AML-193 (cell line): ENCODE data around the gene KSR2.
"Not testable (repeated sequence)": the region's sequence is repeated elsewhere in the genome, so short reads cannot be mapped to it uniquely, and the experiment has no call there.

Source experiments
- DNase-seq, 2 experiments: peaks; one replicate each; lab custom pipeline; 2025; lab: John Stamatoyannopoulos, UW

Gene KSR2

DNA sequence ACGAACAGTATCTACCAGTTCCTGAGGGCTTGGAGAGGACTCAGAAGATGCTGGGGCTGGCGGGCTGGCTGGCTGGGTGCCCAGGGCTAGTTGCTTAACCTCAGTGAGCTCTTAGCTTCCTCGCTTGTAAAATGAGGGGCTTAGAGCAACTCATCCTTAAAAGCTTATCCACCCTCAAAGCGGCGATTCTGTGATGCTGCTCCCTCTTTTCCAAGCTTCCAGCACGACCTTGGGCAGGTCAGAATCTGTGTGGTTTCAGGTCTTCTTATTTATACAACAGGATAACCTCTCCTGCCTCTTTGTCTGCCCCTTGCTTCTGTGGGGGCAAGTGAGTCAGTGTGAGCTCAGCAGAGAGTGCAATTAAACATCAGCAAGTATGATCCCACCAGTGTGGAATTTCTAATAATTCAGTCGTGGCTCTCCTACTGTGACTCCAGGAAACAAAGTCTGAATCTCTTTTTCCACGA, 281.8 kb downstream of the KSR2 start:
- DNase-seq: no peak

DNA sequence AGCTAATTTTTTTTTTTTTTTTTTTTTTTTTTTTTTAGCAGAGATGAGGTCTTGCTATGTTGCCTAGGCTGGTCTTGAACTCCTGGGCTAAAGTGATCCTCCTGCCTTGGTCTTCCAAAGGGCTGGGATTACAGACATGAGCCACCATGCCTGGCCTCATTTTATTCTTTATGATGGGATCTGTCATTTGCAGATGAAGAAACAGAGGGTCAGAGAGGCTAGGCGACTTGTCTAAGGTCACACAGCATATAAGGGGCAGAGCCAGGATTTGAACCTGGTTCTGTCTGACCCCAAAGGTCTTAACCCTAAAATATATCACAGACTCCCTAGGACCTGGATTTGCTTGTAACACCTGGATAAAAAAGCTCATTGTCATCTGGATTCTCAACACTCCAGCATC, 282.6 kb downstream of the KSR2 start:
- no peak for DNase-seq

- DNase-seq: no peak
Observed at GRCh38 chr12:117685110-117685926, 283.5 kb downstream of the KSR2 start.

- DNase-seq: no peak
Observed at GRCh38 chr12:117684471-117684870, 284.3 kb downstream of the KSR2 start.

GRCh38 chr12:117680312-117680711, 288.5 kb downstream of the KSR2 start:
- DNase-seq: no peak

DNA sequence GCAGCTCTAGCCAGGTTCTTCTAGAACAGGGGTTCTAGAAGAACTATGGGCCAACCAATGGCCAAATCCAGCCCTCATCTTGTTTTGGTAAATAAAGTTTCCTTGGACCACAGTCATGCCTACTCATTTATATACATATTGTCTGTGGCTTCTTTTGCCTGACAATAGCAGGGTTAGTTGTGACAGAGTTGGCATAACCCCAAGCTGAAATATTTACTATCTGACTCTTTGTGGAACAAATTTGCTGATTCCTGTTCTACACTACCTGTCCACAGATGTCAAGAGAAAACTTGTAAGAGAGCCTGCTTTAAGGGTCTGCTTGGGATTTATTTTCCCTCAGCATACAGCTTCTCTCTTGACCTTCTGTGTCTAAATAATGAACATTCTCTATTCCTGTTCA, 289.0 kb downstream of the KSR2 start:
- no peak for DNase-seq

- no peak for DNase-seq
Observed at GRCh38 chr12:117674763-117675162, 294.0 kb downstream of the KSR2 start.

- DNase-seq: no peak
Observed at GRCh38 chr12:117674313-117674712, 294.5 kb downstream of the KSR2 start.

GRCh38 chr12:117671734-117672133, 297.1 kb downstream of the KSR2 start:
- peak; percentile 2 to 6 for DNase-seq

DNA sequence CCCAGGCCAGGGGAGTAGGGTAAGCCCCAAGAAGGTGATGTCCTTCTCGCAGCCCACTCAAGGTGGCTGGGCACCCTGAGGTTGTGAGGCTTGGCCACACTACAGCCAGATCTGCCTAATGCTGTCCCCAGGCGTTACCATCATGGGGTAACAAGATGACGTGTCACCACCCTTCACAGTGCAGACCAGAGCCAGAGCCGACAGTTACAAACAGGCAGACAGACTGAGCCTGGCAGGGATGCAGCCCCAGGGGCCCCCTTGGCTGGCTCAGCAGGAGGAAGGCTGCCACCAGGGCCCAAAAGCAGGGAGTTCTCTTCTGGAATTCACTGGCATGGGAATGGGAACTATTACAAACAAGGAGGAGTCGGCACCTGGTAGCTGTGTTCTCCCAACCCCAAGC, 304.6 kb downstream of the KSR2 start:
- no peak for DNase-seq

DNA sequence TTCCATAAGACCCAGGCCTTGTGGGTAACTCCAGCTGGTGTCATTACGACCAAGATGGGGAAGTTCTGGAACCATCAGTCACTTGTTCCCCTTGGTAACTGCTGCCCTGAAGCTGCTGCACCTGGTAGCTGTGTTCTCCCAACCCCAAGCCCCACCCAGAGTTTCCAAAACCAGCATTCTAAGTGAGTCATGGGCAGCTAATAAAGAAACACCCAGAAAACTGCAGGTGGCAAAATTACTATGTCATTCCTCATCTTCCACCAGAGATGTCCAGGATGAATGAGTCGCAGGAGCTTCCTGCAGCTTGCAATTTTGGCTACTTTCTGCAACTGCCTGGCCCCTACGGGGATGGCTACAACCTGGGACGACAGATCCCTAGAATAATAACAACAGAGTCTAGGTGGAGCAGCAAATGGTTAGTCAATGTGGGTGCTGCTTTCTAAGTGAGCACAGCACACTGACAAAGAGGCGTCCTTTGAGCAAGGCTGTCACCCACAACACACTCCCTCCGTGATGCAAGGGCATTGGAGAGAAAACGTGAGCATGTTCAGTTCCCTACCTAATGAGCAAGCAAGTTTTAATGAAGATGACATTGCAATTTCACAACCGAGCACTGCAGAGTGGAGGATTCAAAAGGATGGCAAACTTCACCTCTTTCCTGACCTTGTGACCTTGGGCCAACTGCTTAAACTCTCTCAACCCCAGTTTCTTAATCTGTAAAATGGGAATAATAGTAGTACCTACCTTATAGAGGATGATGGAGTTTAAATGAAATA, 306.0 kb downstream of the KSR2 start:
- DNase-seq: no peak

- no peak for DNase-seq
Observed at GRCh38 chr12:117662220-117662619, 306.6 kb downstream of the KSR2 start.

DNA sequence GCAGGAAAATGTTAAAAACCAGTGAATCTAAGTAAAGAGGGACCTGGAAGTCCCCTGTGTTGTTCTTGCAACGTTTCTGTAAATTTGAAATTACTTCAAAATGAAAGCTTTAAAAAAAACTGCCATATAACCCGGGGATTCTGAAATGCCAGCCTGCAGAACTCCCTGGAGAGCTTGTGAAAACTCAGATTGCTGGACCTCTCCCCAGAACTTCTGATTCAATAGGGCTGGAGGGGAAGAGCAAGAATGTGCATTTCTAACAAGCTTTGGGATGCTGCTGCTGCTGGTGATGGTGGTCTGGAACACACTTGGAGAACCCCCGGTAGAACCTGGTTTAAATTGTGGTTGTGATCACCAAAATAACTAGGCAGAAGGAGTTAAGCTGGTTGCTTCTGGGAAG, 307.3 kb downstream of the KSR2 start:
- DNase-seq: no peak

- DNase-seq: no peak
Observed at GRCh38 chr12:117660896-117661295, 307.9 kb downstream of the KSR2 start.

- DNase-seq: no peak
Observed at GRCh38 chr12:117658226-117658625, 310.6 kb downstream of the KSR2 start.

DNA sequence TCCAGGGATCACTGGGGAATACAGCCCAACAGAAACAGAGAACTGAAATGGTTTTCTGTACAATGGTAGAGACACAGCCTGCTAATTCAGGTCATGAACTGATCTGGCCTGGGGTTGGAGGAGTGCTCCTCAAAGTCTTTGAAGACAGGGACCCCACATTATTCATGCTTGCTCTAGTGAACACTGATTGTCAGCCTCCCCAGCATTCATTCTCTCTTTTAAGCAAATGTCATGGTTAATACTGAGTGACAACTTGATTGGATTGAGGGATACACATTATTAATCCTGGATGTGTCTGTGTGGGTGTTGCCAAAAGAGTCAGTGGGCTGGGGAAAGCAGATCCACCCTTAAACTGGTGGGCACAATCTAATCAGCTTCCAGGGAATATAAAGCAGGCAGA, 319.0 kb downstream of the KSR2 start:
- no peak for DNase-seq

GRCh38 chr12:117646520-117646919, 322.3 kb downstream of the KSR2 start:
- no peak for DNase-seq

GRCh38 chr12:117645473-117645872, 323.3 kb downstream of the KSR2 start:
- DNase-seq: no peak

DNA sequence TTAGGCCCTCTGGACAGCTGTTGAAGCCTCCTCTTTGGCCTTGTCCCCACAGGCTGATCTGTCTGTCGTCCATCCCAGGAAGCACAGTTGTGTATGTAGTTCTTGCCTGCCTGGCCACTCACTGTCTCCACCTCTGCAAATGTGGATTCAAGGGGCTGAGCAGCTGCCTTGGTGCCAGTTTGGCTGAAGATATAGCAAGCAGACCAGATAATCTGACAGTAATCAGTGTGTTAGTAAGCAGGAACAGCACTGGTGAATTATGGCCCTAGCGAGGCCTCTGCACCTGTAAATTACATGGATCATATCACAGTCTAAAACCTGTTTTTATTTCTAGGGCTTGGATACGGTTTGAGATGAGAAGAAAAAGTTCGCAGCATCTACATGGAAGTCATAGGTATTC, 324.8 kb downstream of the KSR2 start:
- DNase-seq: no peak

DNA sequence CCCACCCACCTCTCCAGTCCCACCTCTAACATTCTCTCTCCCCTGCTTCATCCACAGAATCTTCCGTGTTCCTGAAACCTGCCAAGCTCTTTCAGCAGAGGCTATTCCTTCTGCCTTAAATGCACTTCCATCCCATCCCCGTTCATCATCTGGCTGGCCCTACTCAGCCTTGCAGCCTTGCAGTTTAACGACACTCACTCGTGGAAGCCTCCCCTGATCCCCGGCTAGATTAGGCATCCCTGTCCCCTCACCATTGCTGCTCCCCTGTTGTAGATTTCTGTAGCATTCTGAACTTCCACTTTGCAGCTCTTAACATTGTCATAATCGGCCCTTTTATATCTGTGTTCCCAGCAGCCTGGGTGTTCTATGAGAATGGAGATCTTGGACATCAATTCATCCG, 326.9 kb downstream of the KSR2 start:
- no peak for DNase-seq

DNA sequence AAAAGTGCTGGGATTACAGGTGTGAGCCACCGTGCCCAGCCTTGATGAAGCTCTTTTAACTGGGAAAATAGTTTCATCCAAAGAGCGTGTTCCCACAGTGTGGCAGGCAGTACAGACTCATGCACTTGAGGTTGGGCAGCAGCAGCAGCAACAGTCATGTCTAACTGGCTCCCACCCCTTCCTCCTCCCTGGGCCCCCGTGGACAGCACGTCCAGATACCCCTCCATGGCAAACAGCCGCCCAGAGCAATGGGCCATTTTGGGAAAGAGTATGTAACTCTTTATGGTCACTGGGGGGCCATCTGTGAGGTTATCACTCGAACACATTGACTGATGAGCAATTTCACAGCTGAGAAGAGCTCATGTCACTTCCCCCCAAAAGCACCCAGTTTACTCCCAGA, 328.3 kb downstream of the KSR2 start:
- no peak for DNase-seq

DNA sequence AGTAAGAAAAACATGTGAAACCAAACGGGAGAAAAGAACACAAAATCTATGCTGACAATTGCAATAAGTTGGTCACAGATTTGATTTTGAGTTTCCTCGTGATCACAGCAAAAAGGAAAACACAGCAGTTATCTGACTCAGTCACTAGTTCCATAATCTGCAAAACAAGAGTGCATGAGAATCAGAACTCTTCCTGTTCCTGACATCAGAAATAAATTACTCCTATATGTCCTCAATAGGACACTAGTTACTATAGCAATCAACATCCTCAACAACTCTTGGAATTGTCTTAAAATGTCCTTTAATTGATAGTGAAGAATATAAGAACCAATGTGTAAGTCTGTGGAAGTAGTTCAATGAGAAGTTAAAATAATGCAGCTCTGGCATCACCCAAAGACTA, 339.3 kb downstream of the KSR2 start:
- DNase-seq: no peak

- not testable (repeated sequence) for DNase-seq
Observed at GRCh38 chr12:117628711-117629110, 340.1 kb downstream of the KSR2 start.
